ENCODE data around the gene CLIP4. TPM values are rescaled to one million over a fixed set of nuclear protein-coding genes. Genes with fewer than 3 reads are reported as not detected.
A peak's percentile ranks its signal among the peaks of the same experiment; 100 is the strongest.

CLIP4 gene
- total and polyA plus RNA-seq, 10 of the 15 experiments (the other 5 are each of a cell fraction or from before 2014, with no cell fraction given), result 5.5 to 34.9 (median 16.8) TPM

GRCh38 chr2:29130295-29130694 lies 15.1 kb downstream of the CLIP4 start:
- peaks cover 2% of the 10 kb centered on the region for H3K79me2 ChIP-seq (ENCODE audit: control insufficient read depth, insufficient read depth, low read length)
- in situ Hi-C loops (cut with MboI), result no loop called here
- no peaks in the 10 kb centered on the region for H3K27me3 ChIP-seq (replicated peaks in 1 of 2; ENCODE audit: control insufficient read depth in 2 of 2, insufficient read depth in 2 of 2, low read length in 1 of 2)
- intact Hi-C loops (cut with micrococcal nuclease; ENCODE audit: unreplicated experiment), result no loop called here
- WGBS (ENCODE audit: insufficient coverage, insufficient replicate concordance, low lambda C conversion rate, missing lambda C conversion rate), result 51% methylated on average over 2 of the region's 2 CpGs
- H3K4me1 ChIP-seq (ENCODE audit: control insufficient read depth, insufficient read depth, low read length), result peaks cover 10% of the 10 kb centered on the region
- peak; percentile 90 for ATAC-seq
- H3K9ac ChIP-seq (ENCODE audit: control insufficient read depth, insufficient read depth, low read length), result no peak overlapping the region; the same call in 1 of the 2 replicates
- H4K20me1 ChIP-seq (ENCODE audit: control insufficient read depth, insufficient read depth), result no peaks in the 10 kb centered on the region
- FAIRE-seq, result peak; percentile 56
- no TSS peak for BruUV-seq (replicated peaks)
- ChIA-PET POLR2A (interaction anchor here (0.5 to 2.9 kb wide), 6 partner anchors 9 to 41 kb away, joined by 3 to 21 read pairs (median 9); no protein-coding TSS in a partner anchor), SMC1A (ENCODE audit: uncharacterized antibody, unreplicated experiment) (interaction anchor here (0.9 to 3.4 kb wide), 14 partner anchors 10 to 56 kb away, joined by 3 to 73 read pairs (median 4); partner anchors contain the start of gene PCARE), CTCF (interaction anchor here (0.6 to 3.1 kb wide), 6 partner anchors 12 to 310 kb away, joined by 3 to 39 read pairs (median 6); no protein-coding TSS in a partner anchor), RAD21 (ENCODE audit: unreplicated experiment) (interaction anchor here (0.6 to 3.2 kb wide), 5 partner anchors 10 to 61 kb away, joined by 3 to 31 read pairs (median 4); partner anchors contain the start of gene CLIP4)
- peaks cover 0 to 14% of the 10 kb centered on the region in 2 experiments; a peak in 3 of 4 replicates for H3K36me3 ChIP-seq (ENCODE audit: control insufficient read depth in 2 of 2, insufficient read depth in 2 of 2, low read length in 1 of 2)
- DNase-seq (ENCODE audit: low read depth, low spot score), result no peak
- H2AFZ ChIP-seq (ENCODE audit: control insufficient read depth, low read depth, low read length), result peak overlapping the region; percentile 39; the same call in 1 of the 2 replicates
- peak overlapping the region; percentile 65 for H3K4me2 ChIP-seq (ENCODE audit: control insufficient read depth, insufficient read depth)
- peak overlapping the region; percentile 27; the same call in 1 of the 2 replicates for H3K4me3 ChIP-seq
- H3K27ac ChIP-seq (ENCODE audit: control insufficient read depth, insufficient read depth), result peak overlapping the region; percentile 73
- H3K9me3 ChIP-seq (replicated peaks; ENCODE audit: control insufficient read depth, insufficient read depth, low read length), result no peaks in the 10 kb centered on the region; the same call in 2 of the 3 replicates
- no peak for TF ChIP-seq NR2C1 (IDR thresholded peaks at IDR 0.05)
- no peak for TF ChIP-seq FOXM1 (IDR thresholded peaks at IDR 0.05; ENCODE audit: low read depth, low read length)
- no peak for TF ChIP-seq CBX3 (IDR thresholded peaks at IDR 0.05; ENCODE audit: borderline replicate concordance, low read depth)
- no peak for TF ChIP-seq ZNF24 (IDR thresholded peaks at IDR 0.05)
- no peak for TF ChIP-seq CBFB (IDR thresholded peaks at IDR 0.05; ENCODE audit: low read depth)
- TF ChIP-seq MTA3 (IDR thresholded peaks at IDR 0.05; ENCODE audit: borderline replicate concordance, low read length), result no peak
- no peak for TF ChIP-seq ZNF207 (IDR thresholded peaks at IDR 0.05; ENCODE audit: borderline replicate concordance)
- TF ChIP-seq EED (IDR thresholded peaks at IDR 0.05; ENCODE audit: low read depth), result no peak
- TF ChIP-seq IRF3 (IDR thresholded peaks at IDR 0.05), result no peak
- TF ChIP-seq SIX5 (IDR thresholded peaks at IDR 0.05; ENCODE audit: low read depth, low read length, severe bottlenecking), result no peak
- no peak for TF ChIP-seq CHD2 (IDR thresholded peaks at IDR 0.05; ENCODE audit: borderline replicate concordance, low read depth, low read length)
- peak; percentile 30; the same call in 1 of the 2 replicates for TF ChIP-seq NFIC (IDR thresholded peaks at IDR 0.05; ENCODE audit: low read depth, low read length)
- TF ChIP-seq E2F4 (IDR thresholded peaks at IDR 0.05; ENCODE audit: low read depth, low read length), result no peak
- TF ChIP-seq RUNX3 (IDR thresholded peaks at IDR 0.05; ENCODE audit: low read length), result peak; percentile 44; the same call in 1 of the 2 replicates
- no peak for TF ChIP-seq CEBPB (IDR thresholded peaks at IDR 0.05; ENCODE audit: borderline replicate concordance in 1 of 2, low read depth in 2 of 2, low read length in 2 of 2)
- no peak for TF ChIP-seq FOS (IDR thresholded peaks at IDR 0.05; ENCODE audit: borderline replicate concordance, extremely low read depth, insufficient read length)
- no peak for TF ChIP-seq POLR2AphosphoS2 (IDR thresholded peaks at IDR 0.05; ENCODE audit: low read depth, low read length)
- no peak for TF ChIP-seq MYC (IDR thresholded peaks at IDR 0.05; ENCODE audit: insufficient read depth, insufficient read length, insufficient replicate concordance, low read length, severe bottlenecking)
- no peak for TF ChIP-seq RELA (IDR thresholded peaks at IDR 0.05; ENCODE audit: borderline replicate concordance, partially characterized antibody)
- no peak for TF ChIP-seq ZBTB33 (IDR thresholded peaks at IDR 0.05)

Measured in GM12878 (cell line).